MCF 10A (cell line): ENCODE results near the gene TFCP2. TPM values are rescaled to one million over a fixed set of nuclear protein-coding genes. Genes with fewer than 3 reads are reported as not detected.

ENCODE experiments used
- BruUV-seq: library from RNA; stranded (reverse); fragments of 400-500 nt; replicated peaks from 2 replicates; lab custom pipeline; 2021; lab: Mats Ljungman, UMichigan
- CTCF ChIA-PET: fragments of 300-600 bp; sonication (Branson Sonifier 250); formaldehyde crosslinking; extraction: SDS; loops from one replicate; lab custom pipeline; 2021; ENCODE audit warnings: antibody characterized with exemption, inconsistent platforms; lab: Yijun Ruan, JAX
- POLR2A ChIA-PET: fragments of 300-600, 350-650 bp; sonication (Branson Sonifier 250); formaldehyde crosslinking; extraction: SDS; loops from one replicate; lab custom pipeline; 2020; ENCODE audit warnings: antibody characterized with exemption, inconsistent platforms; lab: Yijun Ruan, JAX
- DNase-seq: peaks from one replicate; pipeline ENCODE4 v3.0.0-alpha.2; 2018; ENCODE audit not compliant: unreplicated experiment
- H3K27ac Mint-ChIP-seq: one replicate; pipeline ENCODE4 v1.8.0; 2022; ENCODE audit warnings: mild to moderate bottlenecking, low read depth, mixed read lengths; ENCODE audit not compliant: unreplicated experiment
- H3K27me3 Mint-ChIP-seq: one replicate; pipeline ENCODE4 v1.8.0; 2022; ENCODE audit warnings: mixed read lengths; ENCODE audit not compliant: insufficient read depth, unreplicated experiment
- H3K36me3 Mint-ChIP-seq: one replicate; pipeline ENCODE4 v1.8.0; 2022; ENCODE audit warnings: mild to moderate bottlenecking, moderate library complexity, mixed read lengths; ENCODE audit not compliant: insufficient read depth, unreplicated experiment
- H3K4me1 Mint-ChIP-seq: one replicate; pipeline ENCODE4 v1.8.0; 2022; ENCODE audit warnings: mixed read lengths; ENCODE audit not compliant: insufficient read depth, unreplicated experiment
- H3K4me3 Mint-ChIP-seq: one replicate; pipeline ENCODE4 v1.8.0; 2022; ENCODE audit warnings: mild to moderate bottlenecking, moderate library complexity, mixed read lengths; ENCODE audit not compliant: unreplicated experiment
- H3K9me3 Mint-ChIP-seq: one replicate; pipeline ENCODE4 v1.8.0; 2022; ENCODE audit warnings: mixed read lengths; ENCODE audit not compliant: unreplicated experiment
- CTCF ChIP-seq: fragments of 200-600 bp; IDR thresholded peaks from one replicate; pipeline ENCODE4 v1.8.0; 2022; ENCODE audit warnings: antibody characterized with exemption, mild to moderate bottlenecking; ENCODE audit not compliant: unreplicated experiment
- intact Hi-C: fragments of 100-400 bp; cut with micrococcal nuclease; formaldehyde crosslinking; loops from 2 replicates; pipeline ENCODE4 v1.14.1; 2022
- total RNA-seq: library from RNA; stranded (reverse); gene quantifications from 2 replicates; pipeline ENCODE4 v1.2.3, GENCODE V29; 2022

Gene TFCP2
- total RNA-seq, 1 experiment from 2014 or later: 34.9 TPM

GRCh38 chr12:51162217-51162616 is 10.7 kb downstream of the TFCP2 start:
- no peaks in the 10 kb centered on the region for H3K9me3 Mint-ChIP-seq
- intact Hi-C loops: no loop called here
- no peak overlapping the region for H3K27ac Mint-ChIP-seq
- no TSS peak for BruUV-seq
- TF ChIP-seq CTCF: no peak
- ChIA-PET CTCF (interaction anchor here (1.1 kb wide), 1 partner anchor 21 kb away, joined by 3 read pairs; no protein-coding TSS in a partner anchor), POLR2A (interaction anchor here (0.6 kb wide), 2 partner anchors 16 to 94 kb away, joined by 3 read pairs; no protein-coding TSS in a partner anchor)
- H3K4me3 Mint-ChIP-seq: no peak overlapping the region
- H3K36me3 Mint-ChIP-seq: peaks cover 50% of the 10 kb centered on the region
- DNase-seq: no peak
- no peaks in the 10 kb centered on the region for H3K27me3 Mint-ChIP-seq
- no peaks in the 10 kb centered on the region for H3K4me1 Mint-ChIP-seq

- Mint-ChIP-seq H3K27me3 (no peaks in the 10 kb centered on the region), H3K27ac (no peak overlapping the region), H3K9me3 (no peaks in the 10 kb centered on the region), H3K36me3 (peaks cover 44% of the 10 kb centered on the region), H3K4me1 (no peaks in the 10 kb centered on the region), H3K4me3 (no peak overlapping the region)
- TF ChIP-seq CTCF: no peak
- no peak for DNase-seq
- POLR2A ChIA-PET: no interaction called here
- CTCF ChIA-PET: interaction anchor here (1.1 kb wide), 1 partner anchor 20 kb away, joined by 3 read pairs; no protein-coding TSS in a partner anchor
- BruUV-seq: no TSS peak
- intact Hi-C loops: no loop called here
Measured at GRCh38 chr12:51160814-51161459, 12.0 kb downstream of the TFCP2 start.

GRCh38 chr12:51156245-51156765 is 16.6 kb downstream of the TFCP2 start:
- Mint-ChIP-seq H3K4me3 (no peak overlapping the region), H3K4me1 (no peaks in the 10 kb centered on the region), H3K36me3 (peaks cover 23% of the 10 kb centered on the region), H3K9me3 (no peaks in the 10 kb centered on the region), H3K27me3 (no peaks in the 10 kb centered on the region), H3K27ac (no peak overlapping the region)
- TF ChIP-seq CTCF: no peak
- no peak for DNase-seq
- intact Hi-C loops: no loop called here
- no TSS peak for BruUV-seq
- ChIA-PET POLR2A (no interaction called here), CTCF (no interaction called here)

GRCh38 chr12:51152953-51153352 is 20.0 kb downstream of the TFCP2 start:
- Mint-ChIP-seq H3K27ac (no peak overlapping the region), H3K4me3 (no peak overlapping the region), H3K36me3 (peaks cover 3% of the 10 kb centered on the region), H3K27me3 (no peaks in the 10 kb centered on the region), H3K9me3 (no peaks in the 10 kb centered on the region), H3K4me1 (no peaks in the 10 kb centered on the region)
- CTCF ChIA-PET: no interaction called here
- intact Hi-C loops: no loop called here
- BruUV-seq: no TSS peak
- TF ChIP-seq CTCF: no peak
- POLR2A ChIA-PET: interaction anchor here (0.6 kb wide), 1 partner anchor 44 kb away, joined by 4 read pairs; no protein-coding TSS in a partner anchor
- DNase-seq: no peak
